ENCODE data around the gene EML4.
A peak's percentile ranks its signal among the peaks of the same experiment; 100 is the strongest.

EML4 gene

GRCh38 chr2:42182654-42183308 lies 13.6 kb downstream of the EML4 start:
- DNase-seq (ENCODE audit: low spot score in 2 of 2) = no peak
- H3K4me1 Mint-ChIP-seq = peaks cover 77% of the 10 kb centered on the region

DNA sequence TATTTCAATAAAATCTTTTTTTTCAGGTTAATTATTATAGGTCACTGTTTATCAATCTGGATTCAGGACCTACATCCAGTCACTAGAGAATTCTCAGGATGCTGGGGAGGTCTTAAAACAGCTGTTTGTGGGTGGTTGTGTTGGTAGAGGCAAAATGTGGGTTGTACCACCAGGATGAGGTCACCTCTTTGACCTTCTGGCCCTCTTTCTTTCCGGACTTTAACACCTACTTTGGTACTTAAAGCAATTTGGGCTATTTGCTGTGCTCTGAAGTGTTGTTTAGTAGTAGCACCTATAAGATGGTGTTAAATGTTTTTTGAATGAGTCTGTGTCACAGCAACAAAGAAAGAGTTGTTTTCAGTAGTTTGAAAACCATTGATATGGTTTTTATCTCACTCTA lies 14.6 kb downstream of the EML4 start:
- no peak overlapping the region for H3K4me3 Mint-ChIP-seq
- H3K4me1 Mint-ChIP-seq = peaks cover 72% of the 10 kb centered on the region
- DNase-seq (ENCODE audit: low spot score in 2 of 2) (no peak), ATAC-seq (peak; percentile 70)
- peaks cover 18% of the 10 kb centered on the region for H3K36me3 Mint-ChIP-seq
- no peaks in the 10 kb centered on the region for H3K9me3 Mint-ChIP-seq
- peak overlapping the region; percentile 60 for H3K27ac Mint-ChIP-seq

More at GRCh38 chr2:42182654-42183308, 13.6 kb downstream of the EML4 start:
- ATAC-seq = no peak
- peak overlapping the region; percentile 63 for H3K27ac Mint-ChIP-seq
- no peaks in the 10 kb centered on the region for H3K9me3 Mint-ChIP-seq
- peaks cover 27% of the 10 kb centered on the region for H3K36me3 Mint-ChIP-seq
- H3K4me3 Mint-ChIP-seq = no peak overlapping the region

GRCh38 chr2:42184346-42184745 lies 15.2 kb downstream of the EML4 start:
- Mint-ChIP-seq H3K9me3 (no peaks in the 10 kb centered on the region), H3K4me1 (peaks cover 68% of the 10 kb centered on the region), H3K27ac (peak overlapping the region; percentile 58), H3K4me3 (no peak overlapping the region), H3K36me3 (peaks cover 13% of the 10 kb centered on the region)
- ATAC-seq (no peak), DNase-seq (ENCODE audit: low spot score in 2 of 2) (no peak)

DNA sequence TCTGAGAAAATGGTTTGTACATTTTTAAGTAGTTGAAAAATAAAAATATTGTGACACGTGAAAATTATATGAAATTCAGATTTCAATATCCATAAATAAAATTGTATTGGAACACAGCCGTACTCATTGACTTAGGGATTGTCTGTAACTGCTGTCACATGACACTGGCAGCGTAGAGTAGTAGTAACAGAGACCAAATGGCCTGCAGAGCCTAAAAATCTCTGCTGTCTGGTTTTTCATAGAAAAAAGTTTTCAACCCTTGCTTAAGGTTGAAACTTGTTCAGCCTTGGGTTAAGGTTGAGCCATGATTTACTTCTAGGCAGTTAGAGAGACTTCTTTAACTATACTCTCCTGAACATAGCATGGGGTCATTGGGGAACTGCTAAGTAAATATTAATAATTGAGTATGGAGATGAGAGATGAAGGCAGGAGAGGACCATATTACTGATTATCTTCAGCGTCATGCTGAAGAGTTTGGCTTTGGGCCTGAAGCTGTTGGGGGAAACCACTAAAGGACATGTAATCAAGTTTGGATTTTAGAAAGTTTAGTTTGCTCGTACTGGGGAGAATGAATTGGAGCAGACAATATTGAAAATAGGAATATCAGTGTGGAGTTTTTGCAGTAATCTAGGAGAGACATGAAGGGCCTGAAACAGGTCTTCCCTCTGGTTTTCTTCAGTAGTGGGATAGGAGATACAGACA lies 16.2 kb downstream of the EML4 start:
- H3K4me1 Mint-ChIP-seq = peaks cover 62% of the 10 kb centered on the region
- peak overlapping the region; percentile 2 for H3K27ac Mint-ChIP-seq
- H3K9me3 Mint-ChIP-seq = no peaks in the 10 kb centered on the region
- ATAC-seq (no peak), DNase-seq (ENCODE audit: low spot score in 2 of 2) (no peak)
- H3K36me3 Mint-ChIP-seq = peaks cover 13% of the 10 kb centered on the region
- no peak overlapping the region for H3K4me3 Mint-ChIP-seq

GRCh38 chr2:42186366-42186765 lies 17.2 kb downstream of the EML4 start:
- Mint-ChIP-seq H3K4me1 (peaks cover 62% of the 10 kb centered on the region), H3K27ac (peak overlapping the region; percentile 24), H3K4me3 (no peak overlapping the region), H3K36me3 (peaks cover 13% of the 10 kb centered on the region), H3K9me3 (no peaks in the 10 kb centered on the region)
- ATAC-seq = no peak
- DNase-seq (ENCODE audit: low spot score in 2 of 2) = no peak

GRCh38 chr2:42186945-42187632 lies 17.9 kb downstream of the EML4 start:
- peaks cover 61% of the 10 kb centered on the region for H3K4me1 Mint-ChIP-seq
- ATAC-seq (no peak), DNase-seq (ENCODE audit: low spot score in 2 of 2) (no peak)
- no peak overlapping the region for H3K27ac Mint-ChIP-seq
- no peak overlapping the region for H3K4me3 Mint-ChIP-seq
- peaks cover 6% of the 10 kb centered on the region for H3K36me3 Mint-ChIP-seq
- H3K9me3 Mint-ChIP-seq = no peaks in the 10 kb centered on the region

DNA sequence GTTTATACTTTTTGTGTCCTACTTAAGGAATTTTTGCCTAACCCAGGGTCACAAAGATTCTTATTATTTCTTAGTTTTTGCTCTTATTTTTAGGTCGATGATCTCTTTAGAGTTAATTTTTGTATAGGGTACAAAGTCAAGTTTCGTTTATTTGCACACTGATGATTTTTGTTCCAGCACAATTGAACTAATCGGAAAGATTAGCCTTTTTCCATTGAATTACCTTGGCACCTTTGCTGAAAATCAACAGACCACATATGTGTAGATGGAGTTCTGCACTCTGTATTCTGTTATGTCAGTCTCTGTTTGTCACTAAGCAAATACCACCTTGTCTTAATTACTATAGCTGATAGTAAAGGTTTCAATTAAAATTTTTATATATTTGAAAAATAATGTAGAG lies 18.7 kb downstream of the EML4 start:
- no peak overlapping the region for H3K27ac Mint-ChIP-seq
- no peak overlapping the region for H3K4me3 Mint-ChIP-seq
- no peak for DNase-seq (ENCODE audit: low spot score in 2 of 2)

DNA sequence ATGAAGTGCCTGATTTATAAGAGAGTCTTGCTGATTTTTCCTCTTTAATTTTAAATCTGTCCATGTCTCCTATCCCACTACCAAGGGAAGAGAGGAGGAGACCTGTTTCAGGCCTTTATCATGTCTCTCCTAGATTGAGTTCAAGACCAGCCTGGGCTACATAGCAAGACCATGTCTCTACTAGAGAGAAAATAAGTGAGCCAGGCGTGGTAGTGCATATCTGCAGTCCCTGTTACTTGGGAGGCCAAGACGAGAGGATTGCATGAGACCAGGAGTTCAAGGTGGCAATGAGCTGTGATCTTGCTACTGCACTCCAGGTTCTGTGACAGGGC lies 20.0 kb downstream of the EML4 start:
- ATAC-seq (no peak), DNase-seq (ENCODE audit: low spot score in 2 of 2) (no peak)
- Mint-ChIP-seq H3K9me3 (no peaks in the 10 kb centered on the region), H3K36me3 (no peaks in the 10 kb centered on the region), H3K4me3 (no peak overlapping the region), H3K4me1 (peaks cover 66% of the 10 kb centered on the region), H3K27ac (no peak overlapping the region)

More for the DNA sequence above, 18.7 kb downstream of the EML4 start:
- H3K4me1 Mint-ChIP-seq = peaks cover 61% of the 10 kb centered on the region
- H3K9me3 Mint-ChIP-seq = no peaks in the 10 kb centered on the region
- H3K36me3 Mint-ChIP-seq = no peaks in the 10 kb centered on the region
- no peak for ATAC-seq

- DNase-seq (ENCODE audit: low spot score in 2 of 2) (no peak), ATAC-seq (no peak)
- Mint-ChIP-seq H3K4me1 (peaks cover 63% of the 10 kb centered on the region), H3K27ac (no peak overlapping the region), H3K9me3 (no peaks in the 10 kb centered on the region), H3K4me3 (no peak overlapping the region), H3K36me3 (no peaks in the 10 kb centered on the region)
Measured at GRCh38 chr2:42190191-42190590, 21.0 kb downstream of the EML4 start.

- Mint-ChIP-seq H3K9me3 (no peaks in the 10 kb centered on the region), H3K4me1 (peaks cover 57% of the 10 kb centered on the region), H3K27ac (peak overlapping the region; percentile 38), H3K4me3 (no peak overlapping the region), H3K36me3 (no peaks in the 10 kb centered on the region)
- DNase-seq (ENCODE audit: low spot score in 2 of 2) (no peak), ATAC-seq (no peak)
Measured at GRCh38 chr2:42191285-42192009, 22.3 kb downstream of the EML4 start.

DNA sequence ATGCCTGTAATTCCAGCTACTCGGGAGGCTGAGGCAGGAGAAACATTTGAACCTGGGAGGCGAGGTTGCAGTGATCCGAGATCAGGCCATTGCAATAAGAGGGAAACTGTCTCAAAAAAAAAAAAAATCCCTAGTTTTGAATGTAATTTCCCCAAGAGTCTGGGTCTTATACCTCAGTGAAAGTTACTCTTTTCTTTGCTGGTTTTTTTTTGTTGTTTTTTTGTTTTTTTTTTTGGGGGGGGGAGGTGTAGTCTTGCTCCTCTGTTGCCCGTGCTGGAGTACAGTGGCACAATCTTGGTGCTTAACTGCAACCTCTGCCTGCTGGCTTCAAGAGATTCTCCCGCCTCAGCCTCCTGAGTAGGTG lies 22.8 kb downstream of the EML4 start:
- H3K36me3 Mint-ChIP-seq = no peaks in the 10 kb centered on the region
- no peak overlapping the region for H3K4me3 Mint-ChIP-seq
- H3K27ac Mint-ChIP-seq = no peak overlapping the region
- no peak for ATAC-seq
- H3K9me3 Mint-ChIP-seq = no peaks in the 10 kb centered on the region
- H3K4me1 Mint-ChIP-seq = peaks cover 60% of the 10 kb centered on the region
- DNase-seq (ENCODE audit: low spot score in 2 of 2) = no peak

- peak; percentile 98 for ATAC-seq
Measured at GRCh38 chr2:42192652-42193566, 23.8 kb downstream of the EML4 start.

DNA sequence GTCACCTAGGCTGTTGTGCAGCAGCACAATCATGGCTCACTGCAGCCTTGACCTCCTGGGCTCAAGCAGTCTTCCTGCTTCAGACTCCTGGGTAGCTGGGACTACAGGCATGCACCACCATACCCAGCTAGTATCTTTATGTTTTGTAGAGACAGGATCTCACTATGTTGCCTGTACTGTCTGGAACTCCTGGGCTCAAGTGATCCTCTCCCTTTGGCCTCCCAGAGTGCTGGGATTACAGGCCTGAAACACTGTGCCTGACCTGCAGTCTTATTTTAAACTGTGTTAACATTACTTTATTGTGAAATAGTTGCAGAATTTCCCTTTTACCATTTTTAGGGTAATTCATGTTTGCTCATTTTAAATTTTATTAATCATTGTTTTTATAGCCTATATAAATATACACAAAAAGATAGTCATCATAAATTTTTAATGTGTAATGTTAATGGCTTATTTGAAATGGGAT lies 24.6 kb downstream of the EML4 start:
- DNase-seq (ENCODE audit: low spot score in 2 of 2) (no peak), ATAC-seq (no peak)
- no peak overlapping the region for H3K27ac Mint-ChIP-seq
- peaks cover 63% of the 10 kb centered on the region for H3K4me1 Mint-ChIP-seq
- no peaks in the 10 kb centered on the region for H3K9me3 Mint-ChIP-seq
- H3K4me3 Mint-ChIP-seq = peak overlapping the region; percentile 5
- no peaks in the 10 kb centered on the region for H3K36me3 Mint-ChIP-seq

More at GRCh38 chr2:42192652-42193566, 23.8 kb downstream of the EML4 start:
- Mint-ChIP-seq H3K4me1 (peaks cover 55% of the 10 kb centered on the region), H3K36me3 (no peaks in the 10 kb centered on the region), H3K4me3 (peak overlapping the region; percentile 5), H3K9me3 (no peaks in the 10 kb centered on the region), H3K27ac (peak overlapping the region; percentile 26)
- no peak for DNase-seq (ENCODE audit: low spot score in 2 of 2)

DNA sequence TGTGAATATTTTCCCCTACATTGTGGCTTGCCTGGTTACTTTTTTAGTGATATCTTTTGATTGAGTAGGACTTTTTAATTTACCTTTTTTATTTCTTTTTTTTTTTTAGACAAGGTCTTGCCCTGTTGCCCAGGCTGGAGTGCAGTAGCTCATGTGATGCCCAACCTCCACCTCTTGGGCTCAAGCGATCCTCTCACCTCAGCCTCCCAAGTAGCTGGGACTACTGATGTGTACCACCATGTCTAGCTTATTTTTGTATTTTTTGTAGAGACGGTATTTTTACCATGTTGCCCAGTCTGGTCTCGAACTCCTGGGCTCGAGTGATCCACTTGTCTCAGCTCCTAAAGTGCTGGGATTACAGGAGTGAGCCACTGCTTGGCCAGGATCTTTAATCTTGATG lies 25.3 kb downstream of the EML4 start:
- DNase-seq (ENCODE audit: low spot score in 2 of 2) = no peak
- Mint-ChIP-seq H3K4me1 (peaks cover 69% of the 10 kb centered on the region), H3K9me3 (no peaks in the 10 kb centered on the region), H3K36me3 (no peaks in the 10 kb centered on the region), H3K4me3 (no peak overlapping the region), H3K27ac (no peak overlapping the region)
- ATAC-seq = no peak

Measured in stimulated activated effector memory CD8-positive, alpha-beta T cell treated with anti-CD3 and anti-CD28 coated beads, Interleukin-12 subunit alpha, Interleukin-12 subunit beta, amount 100 ng/mL, for 72 hours (primary cell).